Measurements from ENCODE around the gene AMPH. TPM values are rescaled to one million over a fixed set of nuclear protein-coding genes. Genes with fewer than 3 reads are reported as not detected.

Gene AMPH
- total RNA-seq, 1 experiment from 2014 or later: not detected

DNA sequence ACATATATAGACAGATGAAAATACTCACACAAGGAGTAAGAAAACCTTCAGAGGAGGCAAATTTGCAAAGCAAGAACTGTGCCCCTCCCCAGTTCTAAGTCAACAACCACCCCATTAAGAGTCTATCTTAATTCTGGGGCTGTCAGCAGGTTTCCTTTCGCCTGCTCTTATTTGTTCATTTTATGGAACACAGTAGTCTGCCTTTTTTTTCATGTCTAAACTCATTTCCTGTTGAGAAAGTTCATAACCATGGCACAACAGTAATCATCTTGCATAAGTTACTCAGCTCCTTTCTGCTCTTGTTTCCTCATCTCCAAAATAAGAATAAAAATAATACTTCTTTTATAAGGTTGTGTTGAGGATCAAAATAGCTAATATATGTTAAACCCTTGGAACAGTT, 25.8 kb upstream of the AMPH start:
- intact Hi-C loops (cut with micrococcal nuclease): no loop called here
- Histone ChIP-seq H3K9me3 (ENCODE audit: control insufficient read depth in 1 of 2, insufficient read depth in 1 of 2, low read depth in 1 of 2, low read length in 2 of 2) (no peaks in the 10 kb centered on the region), H3K9ac (ENCODE audit: low read length) (no peak overlapping the region), H3K4me1 (ENCODE audit: control insufficient read depth in 1 of 2, insufficient read depth in 2 of 2, low read length in 2 of 2) (no peaks in the 10 kb centered on the region), H3K27me3 (ENCODE audit: insufficient read depth, low read length) (peaks cover 24% of the 10 kb centered on the region; the same call in 1 of the 2 replicates), H3K36me3 (ENCODE audit: control insufficient read depth in 1 of 2, insufficient read depth in 2 of 2, low read length in 2 of 2) (no peaks in the 10 kb centered on the region), H4K20me1 (ENCODE audit: insufficient read depth) (no peaks in the 10 kb centered on the region), H3K9me2 (ENCODE audit: insufficient read depth) (no peaks in the 10 kb centered on the region), H2AFZ (ENCODE audit: low read depth, low read length, poor library complexity, severe bottlenecking) (no peak overlapping the region), H3K79me2 (ENCODE audit: insufficient read depth, low read length) (no peaks in the 10 kb centered on the region), H3K4me3 (replicated peaks in 1 of 2; ENCODE audit: low read depth in 1 of 2, low read length in 2 of 2) (no peak overlapping the region), H3K27ac (ENCODE audit: low read depth, low read length) (no peak overlapping the region), H3K4me2 (ENCODE audit: low read length) (no peak overlapping the region)
- ChIA-PET CTCF (no interaction called here), POLR2A (no interaction called here), RAD21 (ENCODE audit: low non-redundant PET in 1 of 2, low total read pairs in 2 of 2, uncharacterized antibody in 2 of 2, unreplicated experiment in 2 of 2) (no interaction called here)
- no peak for ATAC-seq
- TF ChIP-seq, protein P1, sequence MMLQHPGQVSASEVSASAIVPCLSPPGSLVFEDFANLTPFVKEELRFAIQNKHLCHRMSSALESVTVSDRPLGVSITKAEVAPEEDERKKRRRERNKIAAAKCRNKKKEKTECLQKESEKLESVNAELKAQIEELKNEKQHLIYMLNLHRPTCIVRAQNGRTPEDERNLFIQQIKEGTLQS (IDR thresholded peaks at IDR 0.05): no peak
- TF ChIP-seq SIN3A (IDR thresholded peaks at IDR 0.05; ENCODE audit: low read depth) (no peak), TCF7L2 (IDR thresholded peaks at IDR 0.05; ENCODE audit: borderline replicate concordance, extremely low read depth, insufficient read depth, insufficient read length) (no peak), CBX3 (IDR thresholded peaks at IDR 0.05; ENCODE audit: low read depth) (no peak), YY1 (IDR thresholded peaks at IDR 0.05; ENCODE audit: extremely low read depth, insufficient replicate concordance, low read depth, low read length) (no peak), ZFX (IDR thresholded peaks at IDR 0.05) (no peak), EZH2 (IDR thresholded peaks at IDR 0.05) (no peak), JUND (IDR thresholded peaks at IDR 0.05) (no peak), SRF (IDR thresholded peaks at IDR 0.05; ENCODE audit: low read depth) (no peak), EZH2phosphoT487 (IDR thresholded peaks at IDR 0.05; ENCODE audit: borderline replicate concordance) (no peak), POLR2A (IDR thresholded peaks at IDR 0.05; ENCODE audit: borderline replicate concordance, extremely low read depth, insufficient read depth, insufficient read length) (no peak)
- TF ChIP-seq, protein P2, sequence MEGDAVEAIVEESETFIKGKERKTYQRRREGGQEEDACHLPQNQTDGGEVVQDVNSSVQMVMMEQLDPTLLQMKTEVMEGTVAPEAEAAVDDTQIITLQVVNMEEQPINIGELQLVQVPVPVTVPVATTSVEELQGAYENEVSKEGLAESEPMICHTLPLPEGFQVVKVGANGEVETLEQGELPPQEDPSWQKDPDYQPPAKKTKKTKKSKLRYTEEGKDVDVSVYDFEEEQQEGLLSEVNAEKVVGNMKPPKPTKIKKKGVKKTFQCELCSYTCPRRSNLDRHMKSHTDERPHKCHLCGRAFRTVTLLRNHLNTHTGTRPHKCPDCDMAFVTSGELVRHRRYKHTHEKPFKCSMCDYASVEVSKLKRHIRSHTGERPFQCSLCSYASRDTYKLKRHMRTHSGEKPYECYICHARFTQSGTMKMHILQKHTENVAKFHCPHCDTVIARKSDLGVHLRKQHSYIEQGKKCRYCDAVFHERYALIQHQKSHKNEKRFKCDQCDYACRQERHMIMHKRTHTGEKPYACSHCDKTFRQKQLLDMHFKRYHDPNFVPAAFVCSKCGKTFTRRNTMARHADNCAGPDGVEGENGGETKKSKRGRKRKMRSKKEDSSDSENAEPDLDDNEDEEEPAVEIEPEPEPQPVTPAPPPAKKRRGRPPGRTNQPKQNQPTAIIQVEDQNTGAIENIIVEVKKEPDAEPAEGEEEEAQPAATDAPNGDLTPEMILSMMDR (IDR thresholded peaks at IDR 0.05 in 2 of 3, conservative IDR thresholded peaks at IDR 0.05 in 1 of 3; ENCODE audit: borderline replicate concordance in 1 of 3, insufficient read depth in 1 of 3, low read depth in 2 of 3, low read length in 2 of 3): no peak
- TF ChIP-seq, protein P3, sequence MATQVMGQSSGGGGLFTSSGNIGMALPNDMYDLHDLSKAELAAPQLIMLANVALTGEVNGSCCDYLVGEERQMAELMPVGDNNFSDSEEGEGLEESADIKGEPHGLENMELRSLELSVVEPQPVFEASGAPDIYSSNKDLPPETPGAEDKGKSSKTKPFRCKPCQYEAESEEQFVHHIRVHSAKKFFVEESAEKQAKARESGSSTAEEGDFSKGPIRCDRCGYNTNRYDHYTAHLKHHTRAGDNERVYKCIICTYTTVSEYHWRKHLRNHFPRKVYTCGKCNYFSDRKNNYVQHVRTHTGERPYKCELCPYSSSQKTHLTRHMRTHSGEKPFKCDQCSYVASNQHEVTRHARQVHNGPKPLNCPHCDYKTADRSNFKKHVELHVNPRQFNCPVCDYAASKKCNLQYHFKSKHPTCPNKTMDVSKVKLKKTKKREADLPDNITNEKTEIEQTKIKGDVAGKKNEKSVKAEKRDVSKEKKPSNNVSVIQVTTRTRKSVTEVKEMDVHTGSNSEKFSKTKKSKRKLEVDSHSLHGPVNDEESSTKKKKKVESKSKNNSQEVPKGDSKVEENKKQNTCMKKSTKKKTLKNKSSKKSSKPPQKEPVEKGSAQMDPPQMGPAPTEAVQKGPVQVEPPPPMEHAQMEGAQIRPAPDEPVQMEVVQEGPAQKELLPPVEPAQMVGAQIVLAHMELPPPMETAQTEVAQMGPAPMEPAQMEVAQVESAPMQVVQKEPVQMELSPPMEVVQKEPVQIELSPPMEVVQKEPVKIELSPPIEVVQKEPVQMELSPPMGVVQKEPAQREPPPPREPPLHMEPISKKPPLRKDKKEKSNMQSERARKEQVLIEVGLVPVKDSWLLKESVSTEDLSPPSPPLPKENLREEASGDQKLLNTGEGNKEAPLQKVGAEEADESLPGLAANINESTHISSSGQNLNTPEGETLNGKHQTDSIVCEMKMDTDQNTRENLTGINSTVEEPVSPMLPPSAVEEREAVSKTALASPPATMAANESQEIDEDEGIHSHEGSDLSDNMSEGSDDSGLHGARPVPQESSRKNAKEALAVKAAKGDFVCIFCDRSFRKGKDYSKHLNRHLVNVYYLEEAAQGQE (IDR thresholded peaks at IDR 0.05; ENCODE audit: low read depth): no peak
- no TSS peak for BruUV-seq (replicated peaks)
- no peak for DNase-seq (ENCODE audit: low read depth, low spot score)

All from HCT116 (cell line).